Activated CD8-positive, alpha-beta memory T cell treated with anti-CD3 and anti-CD28 coated beads, Interleukin-2, amount 50 U/mL, for 24 hours (primary cell): ENCODE measurements around the gene RETREG1.

Source experiments
- DNase-seq: peaks from one replicate; pipeline ENCODE4 v3.0.0-alpha.2; 2020; ENCODE audit errors: extremely low read depth

RETREG1 gene

GRCh38 chr5:16525651-16526050, 91.1 kb downstream of the RETREG1 start:
- DNase-seq = no peak

DNA sequence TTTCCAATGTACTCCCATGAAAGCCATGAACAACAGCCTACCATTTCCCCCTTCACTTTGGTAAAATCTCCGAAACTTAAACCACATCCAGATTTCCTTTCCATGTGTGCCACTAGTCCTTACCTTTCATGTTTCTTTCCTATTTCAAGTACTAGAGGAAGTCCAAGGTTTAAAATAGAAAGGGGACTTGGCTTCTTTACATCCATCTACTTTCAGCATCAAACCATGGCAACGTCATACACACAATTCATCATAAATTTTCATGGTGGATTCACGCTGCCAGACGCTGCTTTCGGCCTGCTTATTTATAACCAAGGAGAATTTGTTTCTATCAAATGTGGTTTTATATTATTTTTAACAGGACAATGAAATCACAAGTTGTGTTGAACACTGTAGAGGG, 92.5 kb downstream of the RETREG1 start:
- DNase-seq = no peak

DNA sequence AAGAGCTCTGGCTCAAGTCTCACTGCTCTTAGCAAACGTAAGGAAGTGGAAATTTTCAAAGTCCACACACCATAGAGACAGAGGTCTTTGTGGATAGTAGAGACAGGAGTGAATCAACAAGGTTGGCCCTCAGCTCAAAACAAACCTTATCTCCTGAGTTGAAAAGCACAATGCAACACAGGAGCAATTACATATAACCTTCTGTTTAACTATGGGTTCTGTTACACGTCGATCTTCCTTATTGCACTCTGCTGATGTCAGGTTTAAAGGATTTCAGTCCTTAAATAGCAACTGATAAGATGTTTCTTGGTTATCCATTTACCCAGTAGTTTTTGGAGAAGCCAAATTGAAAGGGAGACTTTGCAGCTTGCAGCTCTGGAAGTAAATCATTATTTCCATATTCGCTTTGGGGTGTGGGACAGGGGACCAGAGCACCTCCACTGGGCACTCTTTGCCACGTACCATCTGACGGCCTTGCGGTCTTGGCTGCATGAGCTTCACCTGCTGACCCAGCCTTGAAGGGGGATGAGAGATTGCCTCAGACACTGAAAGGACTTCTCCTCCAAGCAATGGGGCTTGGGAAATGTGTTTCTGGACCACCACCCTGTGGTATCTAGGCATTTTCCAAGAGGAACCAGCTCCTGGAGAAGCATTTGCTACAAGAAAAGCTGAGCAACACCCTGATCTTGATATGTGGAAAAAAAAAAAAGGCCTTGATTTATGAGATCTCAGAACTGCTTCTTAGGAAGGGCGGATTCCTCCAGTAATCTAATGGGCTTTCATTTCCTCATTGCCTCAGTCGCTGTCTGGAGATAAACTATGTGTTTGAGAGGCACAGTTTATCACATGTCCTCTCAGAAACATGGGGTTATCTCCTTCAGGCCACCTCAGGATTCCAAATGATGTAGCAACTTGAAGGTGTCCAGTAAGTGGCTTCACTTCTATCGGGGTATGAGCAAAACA, 95.0 kb downstream of the RETREG1 start:
- DNase-seq = no peak

DNA sequence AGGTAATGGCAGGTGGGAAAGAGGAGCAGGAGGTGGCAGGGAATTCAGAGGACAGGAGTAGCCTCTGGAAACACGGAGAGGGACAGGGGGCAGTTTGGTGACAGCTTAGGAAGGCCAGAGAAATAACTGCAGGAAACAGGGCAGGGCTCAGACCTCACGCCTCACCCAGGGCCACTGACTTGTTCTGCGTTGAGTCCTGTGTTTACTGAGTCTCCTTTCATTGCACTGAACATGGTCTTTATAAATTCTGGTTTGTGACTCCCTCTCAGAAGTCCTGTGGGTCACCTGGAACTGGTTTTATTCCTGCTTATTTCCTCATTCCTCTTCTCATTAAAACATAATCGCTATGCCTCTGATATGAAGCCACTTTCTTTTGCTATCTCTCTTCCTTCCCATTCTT, 96.0 kb downstream of the RETREG1 start:
- DNase-seq = no peak

DNA sequence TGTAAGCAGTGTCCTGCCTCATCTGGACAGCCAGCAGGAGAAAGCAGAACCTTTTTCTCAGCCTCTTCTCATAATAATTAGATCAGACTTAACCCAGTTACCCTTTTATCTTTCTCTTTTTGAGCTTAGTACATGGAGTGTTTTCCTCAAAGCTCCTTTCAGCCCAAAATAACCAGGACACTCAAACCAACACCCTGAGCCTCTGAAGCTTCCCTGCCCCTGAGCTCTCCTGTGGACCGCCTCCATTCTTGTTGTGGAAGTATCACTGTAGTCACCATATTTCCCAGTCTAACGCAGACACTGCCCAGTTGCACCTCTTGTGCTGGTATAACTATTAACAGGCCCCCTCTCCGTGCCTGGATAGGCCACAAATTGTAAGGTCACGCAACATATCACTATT, 97.4 kb downstream of the RETREG1 start:
- no peak for DNase-seq

GRCh38 chr5:16518606-16519005, 98.2 kb downstream of the RETREG1 start:
- DNase-seq = no peak

DNA sequence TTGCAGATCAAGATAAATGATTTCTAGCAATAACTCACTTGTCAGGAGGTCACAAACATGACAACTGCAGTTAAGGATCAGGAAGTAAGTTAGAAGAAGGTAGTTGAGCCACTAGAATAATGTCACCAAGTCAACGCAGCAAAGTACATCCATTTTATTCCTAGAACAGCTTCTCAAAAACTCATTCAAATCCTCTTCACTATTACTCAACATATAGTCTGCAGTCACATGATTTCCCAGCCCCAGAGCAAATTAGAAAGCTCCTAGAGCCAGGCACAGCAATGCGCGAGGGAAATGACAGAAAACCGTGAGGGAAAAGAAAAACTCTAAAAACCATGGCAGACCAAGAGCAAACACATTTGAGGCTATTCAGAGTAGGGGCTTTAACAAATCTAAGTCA, 101.3 kb downstream of the RETREG1 start:
- DNase-seq = no peak

DNA sequence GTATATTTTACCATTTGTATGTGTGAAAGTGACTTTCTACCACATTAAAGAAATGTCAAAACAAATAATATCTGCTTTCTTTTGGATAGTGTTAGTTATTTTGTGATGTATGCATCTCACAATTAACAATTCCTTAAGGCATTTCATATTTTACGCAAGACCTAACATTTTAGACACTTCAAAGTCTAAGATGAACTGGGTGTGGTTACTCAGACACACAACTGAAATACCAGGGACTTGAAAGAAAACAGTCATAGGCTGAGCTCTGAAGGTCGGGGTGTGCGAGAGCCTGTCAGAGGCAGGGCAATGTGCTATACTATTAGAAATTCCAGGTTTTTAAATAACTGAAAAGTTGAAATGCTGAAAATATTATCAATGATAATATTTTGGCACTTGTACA, 106.7 kb downstream of the RETREG1 start:
- no peak for DNase-seq

DNA sequence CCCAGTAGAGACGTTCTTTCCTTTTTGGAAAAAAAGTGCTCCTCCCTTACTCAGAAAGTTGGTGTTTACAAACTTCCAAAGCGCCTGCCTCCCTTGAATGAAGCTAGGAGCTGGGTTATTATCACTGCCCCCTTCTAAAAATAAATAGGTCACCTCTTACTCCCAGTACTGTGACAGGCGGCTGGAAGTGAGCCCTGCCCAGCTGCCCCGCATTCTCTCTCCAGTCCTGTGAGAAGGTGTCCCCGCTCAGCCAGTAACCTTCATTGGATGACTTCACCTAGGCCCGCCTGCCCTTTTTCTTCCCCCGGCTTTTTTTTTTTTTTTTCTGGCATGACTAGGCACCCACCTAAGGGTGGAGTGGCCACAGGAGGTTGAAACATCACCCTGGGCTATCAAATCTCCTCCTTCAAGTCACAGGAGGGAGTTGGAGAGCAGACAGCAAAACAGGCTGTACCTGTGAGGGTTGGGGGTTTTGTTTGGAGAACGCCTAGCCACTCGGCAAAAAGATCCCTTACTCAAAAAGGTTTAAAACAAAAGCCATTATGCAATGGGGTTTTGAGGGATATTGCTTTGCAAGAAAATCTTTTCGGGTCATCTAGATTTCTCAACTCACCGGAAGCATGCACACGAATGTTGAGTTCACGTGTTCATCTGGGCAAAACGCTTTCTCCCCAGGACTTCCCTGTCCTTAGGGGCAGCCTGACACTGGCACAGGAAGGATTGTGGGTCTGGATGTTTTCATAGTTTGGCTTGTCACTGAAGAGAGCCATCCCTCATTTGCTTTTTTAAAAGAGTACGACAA, 107.9 kb downstream of the RETREG1 start:
- no peak for DNase-seq

DNA sequence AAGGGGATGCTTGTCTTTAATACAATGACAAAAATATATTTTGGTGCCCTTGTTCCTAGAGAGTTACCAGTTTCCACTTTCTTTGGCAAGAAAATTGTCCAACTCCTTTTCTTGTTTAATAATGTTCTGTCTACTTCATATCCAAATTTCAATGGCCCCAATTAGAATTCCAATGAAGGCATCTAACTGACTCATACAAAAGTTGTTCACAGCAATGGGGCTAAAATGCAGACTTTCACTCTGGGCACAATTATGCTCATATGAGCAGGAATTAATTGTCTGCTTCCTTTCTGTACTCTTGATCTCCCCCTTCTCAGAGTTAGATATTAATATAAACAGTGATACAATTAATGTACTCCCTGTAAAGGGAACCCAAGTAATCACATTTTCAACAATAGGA, 109.1 kb downstream of the RETREG1 start:
- no peak for DNase-seq

DNA sequence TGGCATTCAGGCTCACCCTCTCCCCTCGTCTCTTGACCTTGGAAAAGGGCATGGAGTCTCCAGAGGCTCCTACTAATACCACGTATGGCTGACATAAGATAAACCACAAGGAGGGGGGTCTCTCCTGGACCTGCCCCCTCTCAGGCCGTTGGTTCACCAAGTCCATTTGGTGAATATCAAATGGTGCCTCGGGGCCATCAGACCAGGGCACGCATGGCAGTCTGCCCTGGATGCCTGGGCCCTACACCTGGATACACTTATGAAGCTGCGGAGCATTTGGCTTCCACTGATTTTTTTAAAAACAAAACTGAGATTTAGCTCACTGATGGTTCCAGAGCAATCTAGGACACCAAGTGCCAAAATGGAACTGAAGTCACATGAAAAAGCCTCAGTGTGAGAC, 110.9 kb downstream of the RETREG1 start:
- DNase-seq = no peak

GRCh38 chr5:16505140-16505891, 111.5 kb downstream of the RETREG1 start:
- no peak for DNase-seq

DNA sequence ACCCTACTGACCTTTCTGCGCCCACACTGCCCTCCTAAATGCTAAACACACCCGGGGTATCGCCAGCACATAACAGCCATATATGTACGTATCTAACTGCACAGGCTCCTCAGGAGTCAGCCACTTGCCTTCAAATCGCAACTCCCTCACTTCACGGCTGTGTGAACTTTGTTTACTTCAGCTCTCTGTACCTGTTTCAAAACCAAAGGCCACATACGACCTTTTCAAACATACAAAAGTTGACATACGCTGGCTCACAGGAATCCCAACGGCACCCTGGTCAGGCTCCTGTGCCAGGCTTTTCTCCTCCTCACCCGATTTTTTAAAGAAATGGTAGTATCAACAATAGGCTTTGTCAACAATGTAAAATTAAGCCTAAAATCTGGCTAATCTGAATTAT, 112.2 kb downstream of the RETREG1 start:
- no peak for DNase-seq

GRCh38 chr5:16502866-16503265, 113.9 kb downstream of the RETREG1 start:
- DNase-seq = no peak

GRCh38 chr5:16500024-16500423, 116.8 kb downstream of the RETREG1 start:
- no peak for DNase-seq

GRCh38 chr5:16497546-16497945, 119.3 kb downstream of the RETREG1 start:
- no peak for DNase-seq

DNA sequence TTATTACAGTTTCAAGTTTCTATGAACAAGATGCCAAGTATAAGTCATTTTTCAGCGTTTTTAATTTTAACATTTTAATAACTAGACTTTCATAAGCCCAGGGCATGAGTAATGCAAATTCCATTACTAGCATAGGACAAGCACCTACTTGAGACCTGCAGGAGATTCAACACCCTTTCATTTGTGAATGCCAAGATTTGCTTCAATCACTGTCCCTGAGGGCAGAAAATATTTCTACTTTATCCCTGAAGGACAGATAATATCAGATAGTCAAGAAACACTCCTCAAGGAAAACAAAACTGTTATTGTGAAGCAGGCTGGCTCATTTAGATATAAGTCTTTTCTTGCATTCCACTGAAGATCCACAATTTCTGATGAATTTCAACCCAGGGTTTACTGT, 123.5 kb downstream of the RETREG1 start:
- no peak for DNase-seq

DNA sequence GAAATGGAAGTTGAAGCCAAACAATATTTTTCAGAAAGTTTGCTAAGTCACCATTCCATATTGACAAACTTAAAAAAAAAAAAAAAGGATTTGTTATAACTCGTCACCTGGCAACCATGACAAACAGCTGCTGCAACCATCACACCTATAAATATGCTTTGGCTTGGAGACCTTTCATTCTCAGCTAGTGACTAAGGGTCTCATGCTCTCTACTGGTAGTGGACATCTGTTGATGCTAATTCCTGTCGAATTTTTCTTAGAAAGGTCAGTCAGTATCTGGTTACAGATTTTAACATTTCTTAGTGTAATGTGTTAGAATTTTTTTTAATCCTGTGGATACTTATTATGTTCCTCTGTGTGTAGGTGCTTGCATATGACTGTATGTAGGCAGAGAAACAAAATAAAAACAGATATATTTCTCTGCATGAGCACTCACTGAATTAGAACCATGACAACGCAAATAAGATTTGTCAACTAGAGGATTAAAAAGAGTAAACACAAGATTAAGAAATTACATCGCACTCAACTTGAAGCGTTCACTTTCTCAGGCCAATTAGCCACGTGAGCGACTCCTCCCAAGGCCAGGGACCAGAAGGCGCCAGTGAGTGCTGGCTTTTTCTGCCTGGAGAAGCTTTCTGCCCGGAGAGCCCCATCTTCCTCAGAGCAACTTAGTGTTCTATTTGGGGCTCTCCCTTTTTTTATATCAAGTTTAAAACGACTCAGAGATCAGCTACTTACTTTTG, 124.2 kb downstream of the RETREG1 start:
- DNase-seq = no peak

GRCh38 chr5:16490911-16491310, 125.9 kb downstream of the RETREG1 start:
- DNase-seq = no peak

DNA sequence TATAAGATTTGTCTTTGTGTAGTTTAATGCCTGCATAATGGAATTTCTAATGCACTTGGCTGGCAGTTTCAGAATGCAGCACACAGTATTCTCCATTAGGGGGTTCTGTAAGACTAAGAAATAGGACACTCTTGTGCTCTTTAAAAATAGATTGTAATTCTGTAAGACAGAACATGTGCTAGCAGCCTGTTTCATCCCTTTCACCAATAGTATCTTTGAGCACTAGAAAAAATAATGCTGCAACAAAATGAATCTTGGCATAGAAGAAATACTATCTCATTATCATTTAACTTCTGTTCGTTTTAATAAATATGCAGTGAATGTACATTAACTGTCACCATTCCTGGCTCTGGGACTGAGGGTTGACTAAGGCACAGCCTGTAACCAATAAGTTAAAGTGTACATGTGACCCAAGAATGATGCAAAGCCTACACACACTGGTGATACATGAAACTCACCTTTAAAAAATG, 127.4 kb downstream of the RETREG1 start:
- no peak for DNase-seq

DNA sequence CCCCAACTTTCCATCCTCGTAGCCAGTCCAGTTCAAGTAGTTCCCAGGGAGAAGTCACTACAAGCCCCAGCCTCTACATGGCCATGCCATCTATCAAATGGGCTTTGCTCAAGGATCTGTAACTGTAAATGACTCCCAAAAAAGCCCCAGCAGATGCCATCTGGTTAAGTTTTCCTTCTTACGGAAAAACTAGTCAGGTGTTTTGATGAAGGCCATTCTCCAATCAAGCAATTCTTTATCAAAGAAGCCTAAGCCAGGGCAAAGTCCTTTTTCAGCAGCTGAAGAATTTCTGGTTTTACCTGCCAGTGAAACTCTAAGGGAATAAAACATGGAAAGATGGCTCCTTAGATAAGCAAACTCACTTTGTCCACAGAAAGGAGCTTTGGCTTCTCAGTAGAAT, 129.3 kb downstream of the RETREG1 start:
- DNase-seq = no peak
